ENCODE results near the gene IL4R.
A peak's percentile ranks its signal among the peaks of the same experiment; 100 is the strongest.
"Not testable (repeated sequence)": the region's sequence is repeated elsewhere in the genome, so short reads cannot be mapped to it uniquely, and the experiment has no call there.

IL4R gene

DNA sequence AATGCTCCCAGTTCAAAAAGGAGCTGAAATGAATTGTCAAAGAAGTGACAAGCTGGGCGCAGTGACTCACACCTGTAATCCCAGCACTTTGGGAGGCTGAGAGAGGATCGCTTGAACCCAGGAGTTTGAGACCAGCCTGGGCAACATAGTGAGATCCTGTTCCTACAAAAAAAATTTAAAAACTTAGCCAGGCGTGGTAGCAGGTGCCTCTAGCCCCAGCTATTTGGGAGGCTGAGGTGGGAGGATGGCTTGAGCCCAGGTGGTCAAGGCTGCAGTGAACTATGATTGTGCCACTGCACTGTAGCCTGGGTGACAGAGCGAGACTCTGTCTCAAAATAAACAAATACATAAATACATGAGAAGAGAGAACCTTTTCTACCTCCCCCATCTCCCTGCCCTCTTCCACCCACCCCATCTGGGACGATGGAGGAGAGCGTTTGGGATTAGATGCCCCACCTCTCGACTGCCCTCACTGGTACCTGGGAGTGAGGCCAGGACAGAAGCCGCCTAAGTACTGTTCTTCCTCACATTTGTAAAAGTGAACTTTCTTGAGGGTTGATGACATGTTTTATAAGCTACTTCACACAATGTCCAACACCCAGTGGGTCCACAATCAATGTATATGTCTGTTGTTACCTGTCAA is 2.4 kb downstream of the IL4R start:
- no peak for DNase-seq

- DNase-seq = no peak
Measured at GRCh38 chr16:27317320-27317719, 3.5 kb downstream of the IL4R start.

DNA sequence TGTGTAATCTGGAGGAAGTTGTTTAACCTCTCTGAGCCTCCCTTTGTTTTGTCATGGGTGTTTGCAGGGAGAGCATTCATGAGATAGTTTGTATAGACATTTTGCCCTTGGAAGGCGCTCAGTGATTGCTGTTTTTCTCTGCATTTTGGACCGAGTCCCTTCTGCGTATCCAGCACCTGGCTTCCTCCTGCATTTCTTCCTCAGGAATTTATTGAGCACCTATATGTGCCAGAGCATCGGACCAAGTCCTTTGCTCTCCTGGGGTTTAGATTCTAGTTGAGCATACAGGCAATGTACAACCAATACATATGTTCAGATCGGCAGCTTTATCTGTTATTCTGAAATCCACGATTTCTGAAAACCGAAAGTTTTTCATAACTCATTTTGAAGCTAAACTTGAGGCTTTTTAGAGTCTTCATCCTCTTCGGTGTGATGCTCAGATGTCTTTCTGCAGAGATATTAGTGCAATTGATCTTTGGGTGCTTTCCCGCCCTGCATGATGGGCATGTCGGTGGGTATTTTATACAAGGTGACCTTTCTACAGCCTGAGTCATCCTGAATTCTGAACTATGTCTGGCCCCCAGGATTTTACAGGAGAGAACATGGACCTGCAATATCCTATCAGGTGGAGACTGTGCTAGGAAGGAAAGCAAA is 4.1 kb downstream of the IL4R start:
- DNase-seq = no peak

DNA sequence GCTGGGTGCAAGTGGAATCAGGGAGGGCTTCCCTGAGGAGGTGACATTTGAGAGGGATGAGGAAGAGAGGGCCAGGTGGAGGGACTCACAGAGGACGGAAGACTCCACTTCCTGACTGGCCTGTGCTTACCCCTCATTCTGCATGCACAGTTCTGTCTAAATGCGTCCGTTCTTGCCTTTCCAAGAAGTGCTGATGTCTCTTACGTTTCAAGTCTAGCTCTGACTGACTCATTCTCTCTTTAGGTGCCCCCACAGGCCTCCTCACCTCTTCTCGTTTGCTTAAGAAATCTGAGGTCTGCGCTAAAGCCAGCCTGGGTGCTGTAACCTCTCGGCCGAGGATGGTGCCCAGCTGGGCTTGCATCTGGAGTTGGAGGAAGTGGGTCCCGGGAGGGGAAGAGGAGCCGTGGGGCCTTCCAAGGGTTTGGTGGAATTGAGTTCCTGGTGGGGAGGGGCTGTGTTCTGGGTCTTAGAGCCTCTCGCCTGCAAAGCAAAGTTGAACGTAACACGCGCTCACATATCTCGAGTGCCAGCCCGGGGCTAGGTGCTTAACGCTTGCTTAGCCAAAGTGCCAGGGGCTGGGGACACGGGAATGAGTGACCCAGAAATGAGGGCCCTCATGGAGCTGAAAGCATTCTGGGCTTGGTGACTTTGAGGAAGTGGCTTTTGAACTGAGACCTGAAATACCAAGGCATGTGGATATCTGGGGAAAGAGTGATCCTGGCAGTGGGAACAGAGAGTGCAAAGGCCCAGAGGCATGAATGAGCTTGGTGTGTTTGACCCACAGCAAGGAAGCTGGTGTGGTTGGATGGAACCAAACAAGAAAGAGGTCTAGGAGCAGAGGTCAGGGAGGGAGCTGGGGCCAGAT is 4.8 kb downstream of the IL4R start:
- no peak for DNase-seq

GRCh38 chr16:27319257-27319965 is 5.6 kb downstream of the IL4R start:
- no peak for DNase-seq

DNA sequence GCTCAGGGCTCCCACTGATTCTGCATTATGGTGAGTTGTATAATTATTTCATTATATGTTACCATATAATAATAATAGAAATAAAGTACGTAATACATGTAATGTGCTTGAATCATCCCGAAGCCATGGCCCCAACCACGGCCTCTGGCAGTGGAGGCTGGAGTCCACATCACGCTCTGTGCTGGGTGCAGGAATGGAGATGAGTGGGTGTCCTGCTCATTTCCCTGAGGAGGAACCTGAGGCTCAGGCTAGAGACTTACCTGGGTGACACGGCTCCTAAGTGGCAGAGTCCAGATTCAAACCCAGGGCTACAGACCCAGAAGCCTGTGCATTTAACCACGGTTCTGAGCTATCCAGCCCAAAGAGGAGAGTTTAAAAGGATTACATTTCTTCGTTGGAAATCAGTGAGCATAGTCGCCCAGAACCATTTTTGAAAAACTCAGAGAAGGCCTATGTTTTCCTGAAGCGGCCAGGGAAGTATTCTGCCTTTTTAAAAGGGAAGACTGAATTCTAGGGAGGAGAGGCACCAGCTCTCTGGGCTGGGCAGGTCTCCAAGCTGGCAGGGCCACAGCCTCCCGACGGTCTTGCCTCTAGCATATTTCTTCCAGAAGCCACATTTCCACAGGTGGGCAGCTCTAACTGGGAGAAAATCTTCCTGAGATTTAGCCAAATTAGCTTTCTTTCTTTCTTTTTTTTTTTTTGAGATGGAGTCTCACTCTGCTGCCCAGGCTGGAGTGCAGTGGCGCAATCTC is 6.7 kb downstream of the IL4R start:
- DNase-seq = no peak

- DNase-seq = peak in 1 of 2 experiments; percentile 23
Measured at GRCh38 chr16:27321013-27321915, 7.5 kb downstream of the IL4R start.

DNA sequence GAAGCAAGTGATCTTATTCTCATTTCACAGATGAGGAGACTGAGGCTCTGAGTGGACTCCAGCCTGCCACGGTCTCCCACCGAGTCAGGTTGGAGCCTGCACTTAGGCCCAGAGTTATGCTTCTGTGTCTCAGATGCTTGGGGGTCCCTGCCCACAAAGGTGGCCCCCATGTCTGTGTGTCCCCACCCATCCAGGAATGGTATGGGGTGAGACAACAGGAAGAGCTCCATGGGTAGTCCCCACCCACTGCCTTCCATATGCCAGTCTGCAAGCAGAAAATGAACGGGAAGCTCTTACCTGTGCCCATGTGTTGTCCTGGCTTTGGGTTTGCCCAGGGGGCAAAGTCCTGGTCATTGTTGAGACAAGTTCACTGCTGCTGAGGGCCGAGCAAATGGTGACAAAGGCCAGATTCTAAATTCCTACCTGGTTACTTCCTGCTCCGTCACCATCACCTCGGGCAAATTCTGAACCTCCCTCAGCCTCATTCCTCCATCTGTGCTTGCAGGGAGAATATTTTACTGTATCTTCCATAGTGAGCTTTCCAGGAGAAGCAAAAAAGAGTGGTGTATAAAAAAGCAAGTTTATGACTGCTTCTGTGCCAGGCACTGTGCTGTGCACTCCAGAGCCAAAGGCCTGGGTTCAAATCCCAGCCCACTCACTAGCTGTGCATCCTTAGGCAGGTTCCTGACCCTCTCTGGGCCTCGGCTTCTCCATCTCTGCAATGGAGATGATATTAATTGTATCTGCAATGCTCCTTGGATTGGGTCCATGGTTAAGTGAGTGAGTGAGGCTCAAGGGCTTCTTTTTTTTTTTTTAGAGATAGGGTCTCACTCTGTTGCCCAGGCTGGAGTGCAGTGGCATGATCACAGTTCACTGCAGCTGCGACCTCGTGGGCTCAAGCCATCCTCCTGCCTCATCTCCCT is 9.3 kb downstream of the IL4R start:
- no peak for DNase-seq

GRCh38 chr16:27323781-27324561 is 10.2 kb downstream of the IL4R start:
- DNase-seq = no peak

DNA sequence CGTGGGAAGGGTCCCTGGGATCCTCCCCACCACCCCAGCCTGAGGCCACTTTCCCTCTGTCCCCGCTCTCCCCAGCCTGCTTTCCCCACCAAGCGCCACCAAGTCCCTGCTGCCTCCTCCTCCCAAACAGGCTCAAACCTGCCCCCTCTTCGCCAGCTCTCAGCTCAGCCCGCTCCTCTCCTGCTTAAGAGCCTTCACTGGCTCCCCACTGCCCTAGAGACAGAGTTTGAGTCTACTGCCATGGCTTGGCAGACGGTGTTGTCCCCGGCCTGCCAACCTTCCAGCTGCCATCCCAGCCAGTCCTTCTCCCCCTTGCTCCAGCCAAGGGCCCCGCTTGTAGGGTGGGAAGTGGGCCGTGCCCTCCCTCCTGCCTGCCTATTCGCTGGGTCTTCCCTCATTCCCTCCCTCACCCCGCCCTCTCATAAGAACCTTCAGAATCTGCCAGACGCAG is 11.1 kb downstream of the IL4R start:
- no peak for DNase-seq

- no peak for DNase-seq
Measured at GRCh38 chr16:27325736-27326135, 12.0 kb downstream of the IL4R start.

DNA sequence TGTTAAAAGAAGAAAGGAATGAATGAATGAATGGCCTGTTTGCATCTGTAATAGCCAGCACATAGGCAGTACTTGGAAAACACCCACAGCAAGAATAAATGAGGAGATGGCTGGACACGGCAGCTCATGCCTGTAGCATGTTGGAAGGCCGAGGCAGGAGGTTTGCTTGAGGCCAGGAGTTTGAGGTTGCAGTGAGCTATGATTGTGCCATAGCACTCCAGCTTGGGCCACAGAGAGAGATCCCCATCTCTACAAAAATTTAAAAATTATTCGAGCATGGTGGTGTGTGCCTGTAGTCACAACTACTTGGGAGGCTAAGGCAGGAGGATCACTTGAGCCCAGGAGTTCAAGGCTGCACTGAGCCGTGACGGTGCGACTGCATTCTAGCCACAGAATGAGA is 12.5 kb downstream of the IL4R start:
- no peak for DNase-seq

DNA sequence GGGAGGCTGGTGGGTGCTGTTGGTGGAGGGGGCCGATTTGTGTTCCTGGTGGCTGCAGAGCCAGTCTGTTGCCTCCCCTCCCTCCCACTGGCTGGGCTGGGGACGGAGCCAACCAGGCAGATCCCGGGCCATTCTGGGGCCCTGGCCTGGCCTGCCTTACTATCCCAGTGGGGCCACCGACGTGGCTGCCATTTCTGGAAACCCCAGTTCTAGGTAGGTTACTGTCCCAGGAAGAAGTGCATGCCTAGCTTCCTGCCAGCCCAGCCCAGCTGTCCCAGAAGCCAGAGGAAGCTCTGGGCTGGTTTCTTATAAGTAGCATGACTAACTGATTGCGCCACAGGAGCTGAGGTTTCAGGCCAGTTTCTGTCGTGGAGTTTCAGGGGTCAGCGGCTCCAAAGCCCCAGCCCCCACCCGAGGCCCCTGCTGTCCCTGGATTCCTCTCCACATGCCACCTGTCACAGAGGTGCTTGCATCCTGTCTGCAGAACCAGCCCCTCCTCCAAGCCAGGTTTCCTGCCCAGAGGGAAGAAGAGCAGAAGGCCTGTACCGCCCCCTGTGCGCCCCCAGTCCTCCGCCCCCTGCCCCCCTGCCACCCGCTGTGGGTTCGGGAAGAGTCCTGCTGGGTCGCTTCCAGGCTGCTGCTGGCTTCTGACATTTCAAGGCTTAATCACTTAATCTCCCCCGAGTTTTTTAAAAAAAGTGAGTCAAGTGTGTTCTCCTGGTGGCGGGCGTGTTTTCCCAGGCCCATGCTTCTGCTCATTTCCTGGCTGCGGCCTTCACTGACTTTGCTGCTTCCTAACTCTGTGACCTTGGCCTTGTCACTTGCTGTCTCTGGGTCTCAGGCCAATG is 13.2 kb downstream of the IL4R start:
- peak; percentile 72 to 94 for DNase-seq

DNA sequence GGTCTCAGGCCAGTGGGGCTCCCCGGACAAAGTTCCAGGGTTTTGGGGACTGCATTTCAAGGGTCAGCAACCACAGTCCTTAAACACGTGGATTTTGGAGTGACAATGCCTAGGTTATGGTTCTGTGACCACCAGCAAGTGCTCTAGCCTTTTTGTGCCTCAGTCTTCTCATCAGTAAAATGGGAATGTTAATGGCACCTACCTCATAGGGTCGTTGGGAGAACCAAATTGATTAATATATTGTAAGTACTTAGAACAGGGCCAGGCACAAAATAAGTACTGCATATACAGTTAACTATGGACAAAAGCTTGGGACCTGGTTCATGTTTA is 13.8 kb downstream of the IL4R start:
- no peak for DNase-seq

DNA sequence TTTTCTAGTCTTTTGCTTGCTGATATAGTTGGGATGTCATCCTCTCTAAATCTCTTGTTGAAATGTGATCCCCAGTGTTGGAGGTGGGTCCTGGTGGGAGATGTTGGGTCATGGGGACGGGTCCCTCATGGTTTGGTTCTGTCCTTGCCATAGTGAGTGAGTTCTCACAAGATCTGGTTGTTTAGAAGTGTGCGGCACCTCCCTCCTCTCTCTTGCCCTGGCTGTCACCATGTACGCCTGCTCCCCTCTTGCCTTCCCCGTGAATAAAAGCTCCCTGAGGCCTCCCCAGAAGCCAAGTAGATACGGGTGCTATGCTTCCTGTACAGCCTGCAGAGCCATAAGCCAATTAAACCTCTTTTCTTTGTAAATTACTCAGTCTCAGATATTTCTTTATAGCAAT is 15.2 kb downstream of the IL4R start:
- DNase-seq = no peak

GRCh38 chr16:27329376-27330079 is 15.8 kb downstream of the IL4R start:
- not testable (repeated sequence) for DNase-seq

DNA sequence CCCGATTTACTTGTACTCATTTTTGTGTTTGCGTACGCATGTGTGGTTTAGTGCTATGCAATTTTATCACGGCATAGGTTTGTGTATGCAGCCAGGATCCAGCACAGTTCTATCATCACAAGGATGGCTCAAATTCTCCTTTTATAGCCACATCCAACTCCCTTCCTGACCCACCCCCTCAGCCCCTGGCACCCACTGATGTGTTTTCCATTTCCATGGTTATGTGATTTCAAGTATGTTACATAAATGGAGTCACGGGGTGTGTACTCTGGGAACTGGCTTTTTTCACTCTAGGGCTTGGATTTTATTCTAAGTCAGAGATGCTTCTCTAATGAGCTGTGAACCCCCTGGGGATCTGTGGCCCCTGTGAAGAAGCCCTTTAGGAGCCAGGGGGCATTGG is 16.8 kb downstream of the IL4R start:
- DNase-seq = no peak

DNA sequence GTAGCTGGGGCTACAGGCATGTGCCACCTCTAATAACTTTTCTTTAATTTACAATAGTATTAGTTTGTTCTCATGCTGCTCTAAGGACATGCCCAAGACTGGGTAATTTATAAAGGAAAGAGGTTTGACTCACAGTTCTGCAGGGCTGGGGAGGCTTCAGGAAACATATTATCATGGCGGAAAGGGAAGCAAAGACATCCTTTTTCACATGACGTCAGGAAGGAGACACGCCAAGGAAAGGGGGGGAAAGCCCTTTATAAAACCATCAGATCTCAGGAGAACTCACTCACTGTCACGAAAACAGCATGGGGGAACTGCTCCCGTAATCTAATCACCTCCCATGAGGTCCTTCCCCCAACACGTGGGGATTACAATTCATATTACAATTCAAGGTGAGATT is 18.3 kb downstream of the IL4R start:
- no peak for DNase-seq

Data from SW 1271 (cell line).